PC-3 (cell line): ENCODE measurements around the gene TMEM86A.

Experiments used
- CTCF ChIP-seq: fragments of 300-600 bp; sonication (generic); conservative IDR thresholded peaks from 2 replicates; pipeline ENCODE4 v1.5.1; 2017; ENCODE audit warnings: antibody characterized with exemption, low read depth, mild to moderate bottlenecking, low read length
- EZH2 ChIP-seq: fragments of 300-600 bp; sonication (generic); IDR thresholded peaks from one replicate; pipeline ENCODE4 v1.6.1; 2017; ENCODE audit warnings: antibody characterized with exemption, mild to moderate bottlenecking, low read length; ENCODE audit not compliant: unreplicated experiment
- EZH2phosphoT487 ChIP-seq: fragments of 300-600 bp; sonication (generic); IDR thresholded peaks from 2 replicates; pipeline ENCODE4 v1.6.1; 2018; ENCODE audit warnings: mild to moderate bottlenecking, antibody characterized with exemption, low read length, borderline replicate concordance

- TF ChIP-seq CTCF, result no peak
- TF ChIP-seq EZH2phosphoT487, result no peak
- no peak for TF ChIP-seq EZH2
Measured at GRCh38 chr11:18748766-18749365, 50.3 kb downstream of the TMEM86A start.
